Keratinocyte (primary cell): ENCODE results near the gene FARP1. TPM values are rescaled to one million over a fixed set of nuclear protein-coding genes. Genes with fewer than 3 reads are reported as not detected.

Experiments used
- DNase-seq: peaks from one replicate; pipeline ENCODE4 v3.0.0-alpha.2; 2011; ENCODE audit warnings: low read depth, missing footprints, low spot score
- FAIRE-seq: peaks from 2 replicates; lab custom pipeline; 2011; peaks lifted over from hg19 to GRCh38; lab: Jason Lieb, UNC
- H2AFZ ChIP-seq: 2 replicates; pipeline ENCODE4 v1.6.0; 2012; ENCODE audit warnings: low read length, control low read depth, inconsistent platforms; ENCODE audit not compliant: control insufficient read depth
- H3K27ac ChIP-seq: 2 replicates; pipeline ENCODE4 v1.5.1; 2011; ENCODE audit warnings: low read length; ENCODE audit not compliant: control insufficient read depth, insufficient read depth
- H3K27me3 ChIP-seq: 3 replicates; pipeline ENCODE4 v1.6.0; 2011; ENCODE audit warnings: low read length; ENCODE audit not compliant: control insufficient read depth, insufficient read depth; ENCODE audit errors: extremely low read depth
- H3K36me3 ChIP-seq, 2 experiments: 2 replicates in 1 of 2; 3 replicates in 1 of 2; pipeline ENCODE4 v1.5.1; 2011; ENCODE audit warnings: low read length in 2 of 2, mild to moderate bottlenecking in 1 of 2; ENCODE audit not compliant: control insufficient read depth in 2 of 2, insufficient read depth in 2 of 2; ENCODE audit errors: extremely low read depth in 1 of 2
- H3K4me1 ChIP-seq: 3 replicates; pipeline ENCODE4 v1.5.1; 2011; ENCODE audit warnings: low read length; ENCODE audit not compliant: control insufficient read depth, insufficient read depth; ENCODE audit errors: extremely low read depth
- H3K4me2 ChIP-seq: 3 replicates; pipeline ENCODE4 v1.6.0; 2011; ENCODE audit warnings: low read depth, low read length; ENCODE audit not compliant: control insufficient read depth, insufficient read depth; ENCODE audit errors: extremely low read depth
- H3K4me3 ChIP-seq, 3 experiments: fragments of 200-600 bp in 1 of 3; sonication (generic) in 1 of 3; 2 replicates in 2 of 3; 3 replicates in 1 of 3; pipeline ENCODE4 v1.5.1; 2011 to 2016; ENCODE audit warnings: low read length in 3 of 3, mild to moderate bottlenecking in 3 of 3, control low read depth in 2 of 3, inconsistent platforms in 1 of 3, low read depth in 1 of 3, mixed read lengths in 1 of 3, mixed run types in 1 of 3, moderate library complexity in 1 of 3; ENCODE audit not compliant: control insufficient read depth in 2 of 3, insufficient read depth in 2 of 3; ENCODE audit errors: extremely low read depth in 1 of 3
- H3K79me2 ChIP-seq: 2 replicates; pipeline ENCODE4 v1.6.0; 2012; ENCODE audit warnings: low read length; ENCODE audit not compliant: control insufficient read depth, insufficient read depth
- H3K9ac ChIP-seq: 3 replicates; pipeline ENCODE4 v1.6.0; 2011; ENCODE audit warnings: low read length; ENCODE audit not compliant: control insufficient read depth, insufficient read depth; ENCODE audit errors: extremely low read depth
- H3K9me1 ChIP-seq: 3 replicates; pipeline ENCODE4 v1.6.0; 2011; ENCODE audit warnings: low read length; ENCODE audit not compliant: control insufficient read depth, insufficient read depth; ENCODE audit errors: extremely low read depth
- H3K9me3 ChIP-seq: 2 replicates; pipeline ENCODE4 v1.5.1; 2012; ENCODE audit warnings: low read depth, low read length; ENCODE audit not compliant: control insufficient read depth
- H4K20me1 ChIP-seq: 3 replicates; pipeline ENCODE4 v1.6.0; 2011; ENCODE audit warnings: low read length; ENCODE audit not compliant: control insufficient read depth, insufficient read depth; ENCODE audit errors: extremely low read depth
- EZH2 ChIP-seq: IDR thresholded peaks from one replicate; pipeline ENCODE4 v1.6.1; 2012; ENCODE audit warnings: inconsistent platforms, mild to moderate bottlenecking, low read length, moderate library complexity
- dilution Hi-C: fragments of 300-500 bp; cut with MboI; formaldehyde crosslinking; loops from one replicate; pipeline ENCODE4 v1.7.0; 2020; ENCODE audit warnings: low sequenced_read_pairs; ENCODE audit not compliant: extremely low pct_ligation_motif_present
- polyA plus RNA-seq, 5 experiments: library from polyadenylated mRNA; depleted of rRNA in 3 of 5; stranded (reverse) in 3 of 5; stranded (forward) in 1 of 5; unstranded in 1 of 5; fragments of >200 nt; gene quantifications; 1 replicate in 1 of 5; 2 replicates in 3 of 5; 3 replicates in 1 of 5; pipeline versions ENCODE4 v1.2.1 to v1.2.3, GENCODE V29; 2011 to 2012; ENCODE audit warnings: missing spikeins in 2 of 5, low read depth in 1 of 5, low replicate concordance in 1 of 5
- TF ChIP-seq, protein P1 (sequence below), 3 experiments: IDR thresholded peaks in 1 of 3; conservative IDR thresholded peaks in 1 of 3; optimal IDR thresholded peaks in 1 of 3; 2 replicates in 2 of 3; 3 replicates in 1 of 3; pipeline versions ENCODE3 to v1.5.1; 2011; ENCODE audit warnings: low read length in 3 of 3, mild to moderate bottlenecking in 3 of 3, moderate library complexity in 2 of 3, control low read depth in 1 of 3, inconsistent platforms in 1 of 3; ENCODE audit not compliant: insufficient read depth in 2 of 3; ENCODE audit errors: extremely low read depth in 1 of 3

The FARP1 gene
- polyA plus RNA-seq, 1 donor (not counting 4 experiments of a cell fraction or from before 2014, with no cell fraction given): 10.3 TPM

DNA sequence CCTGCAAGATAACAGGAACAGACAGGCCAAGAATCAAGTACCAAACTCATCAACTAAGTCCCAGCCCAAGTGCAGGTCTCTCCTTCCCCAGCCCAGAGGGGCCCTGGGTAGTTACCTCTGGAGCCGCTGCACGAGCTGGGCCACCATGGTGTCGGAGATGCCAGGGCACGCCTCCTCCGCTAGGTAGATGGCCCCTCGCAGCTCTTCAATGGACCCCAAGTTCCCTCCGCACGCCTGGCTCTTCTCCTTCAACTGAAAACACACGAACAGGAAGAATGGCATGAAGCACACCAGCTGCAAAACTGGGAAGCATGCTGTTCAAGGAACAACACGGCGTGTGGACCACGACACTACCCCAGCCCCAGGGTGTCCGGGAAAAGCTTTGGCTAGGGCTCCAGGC is 314.2 kb downstream of the FARP1 start:
- no peak for DNase-seq
- Histone ChIP-seq H4K20me1 (no peaks in the 10 kb centered on the region), H3K79me2 (peaks cover 4% of the 10 kb centered on the region), H3K4me3 (no peak overlapping the region), H3K36me3 (peaks cover 34 to 36% of the 10 kb centered on the region in 2 experiments), H3K27me3 (no peaks in the 10 kb centered on the region), H3K4me2 (no peak overlapping the region), H2AFZ (no peak overlapping the region), H3K9me3 (no peaks in the 10 kb centered on the region), H3K4me1 (no peaks in the 10 kb centered on the region), H3K9me1 (no peaks in the 10 kb centered on the region), H3K9ac (no peak overlapping the region), H3K27ac (no peak overlapping the region)
- no peak for FAIRE-seq
- TF ChIP-seq, protein P1, sequence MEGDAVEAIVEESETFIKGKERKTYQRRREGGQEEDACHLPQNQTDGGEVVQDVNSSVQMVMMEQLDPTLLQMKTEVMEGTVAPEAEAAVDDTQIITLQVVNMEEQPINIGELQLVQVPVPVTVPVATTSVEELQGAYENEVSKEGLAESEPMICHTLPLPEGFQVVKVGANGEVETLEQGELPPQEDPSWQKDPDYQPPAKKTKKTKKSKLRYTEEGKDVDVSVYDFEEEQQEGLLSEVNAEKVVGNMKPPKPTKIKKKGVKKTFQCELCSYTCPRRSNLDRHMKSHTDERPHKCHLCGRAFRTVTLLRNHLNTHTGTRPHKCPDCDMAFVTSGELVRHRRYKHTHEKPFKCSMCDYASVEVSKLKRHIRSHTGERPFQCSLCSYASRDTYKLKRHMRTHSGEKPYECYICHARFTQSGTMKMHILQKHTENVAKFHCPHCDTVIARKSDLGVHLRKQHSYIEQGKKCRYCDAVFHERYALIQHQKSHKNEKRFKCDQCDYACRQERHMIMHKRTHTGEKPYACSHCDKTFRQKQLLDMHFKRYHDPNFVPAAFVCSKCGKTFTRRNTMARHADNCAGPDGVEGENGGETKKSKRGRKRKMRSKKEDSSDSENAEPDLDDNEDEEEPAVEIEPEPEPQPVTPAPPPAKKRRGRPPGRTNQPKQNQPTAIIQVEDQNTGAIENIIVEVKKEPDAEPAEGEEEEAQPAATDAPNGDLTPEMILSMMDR (optimal IDR thresholded peaks at IDR 0.05 in 1 of 3, IDR thresholded peaks at IDR 0.05 in 1 of 3, conservative IDR thresholded peaks at IDR 0.05 in 1 of 3; ENCODE audit: extremely low read depth in 1 of 3, insufficient read depth in 2 of 3, low read length in 3 of 3): no peak
- TF ChIP-seq EZH2: no peak
- dilution Hi-C loops: no loop called here

GRCh38 chr13:98458431-98458830 is 315.5 kb downstream of the FARP1 start:
- dilution Hi-C loops: no loop called here
- Histone ChIP-seq H3K9ac (no peak overlapping the region), H2AFZ (no peak overlapping the region), H3K9me3 (no peaks in the 10 kb centered on the region), H3K27me3 (no peaks in the 10 kb centered on the region), H3K36me3 (peaks cover 40 to 42% of the 10 kb centered on the region in 2 experiments), H4K20me1 (no peaks in the 10 kb centered on the region), H3K4me2 (no peak overlapping the region), H3K79me2 (peaks cover 18% of the 10 kb centered on the region), H3K9me1 (no peaks in the 10 kb centered on the region), H3K4me3 (no peak overlapping the region), H3K27ac (no peak overlapping the region), H3K4me1 (no peaks in the 10 kb centered on the region)
- DNase-seq (no peak), FAIRE-seq (no peak)
- no peak for TF ChIP-seq EZH2
- TF ChIP-seq, protein P1 (optimal IDR thresholded peaks at IDR 0.05 in 1 of 3, IDR thresholded peaks at IDR 0.05 in 1 of 3, conservative IDR thresholded peaks at IDR 0.05 in 1 of 3; ENCODE audit: extremely low read depth in 1 of 3, insufficient read depth in 2 of 3, low read length in 3 of 3): no peak
